HG02623 (cell line): Measurements from ENCODE around the gene KLHL20.
"Not testable (repeated sequence)": the region's sequence is repeated elsewhere in the genome, so short reads cannot be mapped to it uniquely, and the experiment has no call there.

Experiments
- ATAC-seq: cut with Tn5 transposase; IDR thresholded peaks from one replicate; pipeline ENCODE4 v1.9.1; 2021; ENCODE audit warnings: moderate library complexity; ENCODE audit not compliant: unreplicated experiment

The KLHL20 gene

GRCh38 chr1:173749137-173749536 lies 34.4 kb downstream of the KLHL20 start:
- no peak for ATAC-seq

GRCh38 chr1:173753830-173754229 lies 39.0 kb downstream of the KLHL20 start:
- no peak for ATAC-seq

GRCh38 chr1:173757666-173758065 lies 42.9 kb downstream of the KLHL20 start:
- ATAC-seq, result no peak

- no peak for ATAC-seq
Observed at GRCh38 chr1:173758110-173758509, 43.3 kb downstream of the KLHL20 start.

- no peak for ATAC-seq
Observed at GRCh38 chr1:173758980-173759379, 44.2 kb downstream of the KLHL20 start.

- ATAC-seq, result not testable (repeated sequence)
Observed at GRCh38 chr1:173764331-173764730, 49.5 kb downstream of the KLHL20 start.

GRCh38 chr1:173768206-173768605 lies 53.4 kb downstream of the KLHL20 start:
- ATAC-seq, result no peak

GRCh38 chr1:173768827-173769226 lies 54.0 kb downstream of the KLHL20 start:
- ATAC-seq, result no peak

- not testable (repeated sequence) for ATAC-seq
Observed at GRCh38 chr1:173770330-173770729, 55.5 kb downstream of the KLHL20 start.

- no peak for ATAC-seq
Observed at GRCh38 chr1:173771560-173771959, 56.8 kb downstream of the KLHL20 start.

GRCh38 chr1:173775578-173776226 lies 60.9 kb downstream of the KLHL20 start:
- no peak for ATAC-seq

GRCh38 chr1:173779936-173780335 lies 65.2 kb downstream of the KLHL20 start:
- ATAC-seq, result no peak

GRCh38 chr1:173784997-173785396 lies 70.2 kb downstream of the KLHL20 start:
- no peak for ATAC-seq

- ATAC-seq, result no peak
Observed at GRCh38 chr1:173789841-173790240, 75.1 kb downstream of the KLHL20 start.

- ATAC-seq, result no peak
Observed at GRCh38 chr1:173798078-173798477, 83.3 kb downstream of the KLHL20 start.

GRCh38 chr1:173799995-173800394 lies 85.2 kb downstream of the KLHL20 start:
- ATAC-seq, result not testable (repeated sequence)

- no peak for ATAC-seq
Observed at GRCh38 chr1:173802961-173803360, 88.2 kb downstream of the KLHL20 start.

- not testable (repeated sequence) for ATAC-seq
Observed at GRCh38 chr1:173813654-173814053, 98.9 kb downstream of the KLHL20 start.

GRCh38 chr1:173818459-173818858 lies 103.7 kb downstream of the KLHL20 start:
- no peak for ATAC-seq

GRCh38 chr1:173821680-173822079 lies 106.9 kb downstream of the KLHL20 start:
- ATAC-seq, result no peak

- ATAC-seq, result no peak
Observed at GRCh38 chr1:173823781-173824314, 109.1 kb downstream of the KLHL20 start.

GRCh38 chr1:173824315-173825081 lies 109.7 kb downstream of the KLHL20 start, which contains the start of the genes CENPL and DARS2:
Gene CENPL (minus strand): TSS chr1:173824883. CDS start chr1:173811299, 13,584 bp downstream.
Gene DARS2 (plus strand): TSS chr1:173824673. CDS start chr1:173825230, 557 bp downstream.
- ATAC-seq, result peak; percentile 85
